ENCODE results near the gene FIGNL1. TPM values are rescaled to one million over a fixed set of nuclear protein-coding genes. Genes with fewer than 3 reads are reported as not detected.

Gene FIGNL1
- total RNA-seq, 4 donors from 2014 or later, result 6.6 to 22.8 (median 22.1) TPM

GRCh38 chr7:50477640-50478039 is 27.5 kb upstream of the FIGNL1 start:
- Histone ChIP-seq H3K27ac (no peak overlapping the region), H3K4me1 (peaks cover 0 to 13% (median 4%) of the 10 kb centered on the region in 3 donors), H3K27me3 (no peaks in the 10 kb centered on the region), H3K9me3 (no peaks in the 10 kb centered on the region), H3K4me3 (no peak overlapping the region), H3K36me3 (no peaks in the 10 kb centered on the region)
- WGBS, 2 donors, result 89% methylated on average over 5 of the region's 6 CpGs; no CpG with 5 or more reads in 1 of the 2 donors
- TF ChIP-seq POLR2A (IDR thresholded peaks at IDR 0.05), result no peak
- TF ChIP-seq CTCF (IDR thresholded peaks at IDR 0.05), result no peak
- no peak for DNase-seq
- intact Hi-C loops (cut with DNase I), result loop anchor here (10.0 kb wide), 1 partner anchor 667 kb away; no protein-coding TSS in a partner anchor

- TF ChIP-seq POLR2A (IDR thresholded peaks at IDR 0.05), result no peak
- intact Hi-C loops (cut with DNase I), result loop anchor here (10.0 kb wide), 1 partner anchor 668 kb away; no protein-coding TSS in a partner anchor
- Histone ChIP-seq H3K4me1 (peaks cover 0 to 13% (median 4%) of the 10 kb centered on the region in 3 donors), H3K9me3 (no peaks in the 10 kb centered on the region), H3K36me3 (no peaks in the 10 kb centered on the region), H3K4me3 (no peak overlapping the region), H3K27me3 (no peaks in the 10 kb centered on the region), H3K27ac (no peak overlapping the region)
- no peak for DNase-seq
- WGBS, 2 donors, result 90 to 94% methylated on average over 8 to 9 of the region's 9 CpGs
Measured at GRCh38 chr7:50476953-50477625, 26.9 kb upstream of the FIGNL1 start.

- H3K27me3 ChIP-seq, result no peaks in the 10 kb centered on the region
- no peaks in the 10 kb centered on the region for H3K9me3 ChIP-seq
- intact Hi-C loops (cut with DNase I), result loop anchor here (10.0 kb wide), 1 partner anchor 669 kb away; no protein-coding TSS in a partner anchor
- no peak overlapping the region for H3K27ac ChIP-seq
- no peaks in the 10 kb centered on the region for H3K36me3 ChIP-seq
- DNase-seq, result no peak
- TF ChIP-seq POLR2A (IDR thresholded peaks at IDR 0.05) (no peak), CTCF (IDR thresholded peaks at IDR 0.05) (no peak)
- WGBS, 2 donors, result 43 to 66% methylated on average over 4 of the region's 4 CpGs
- peaks cover 0 to 13% (median 4%) of the 10 kb centered on the region in 3 donors for H3K4me1 ChIP-seq
- H3K4me3 ChIP-seq, result no peak overlapping the region
Measured at GRCh38 chr7:50475340-50475739, 25.2 kb upstream of the FIGNL1 start.

- no peak overlapping the region for H3K27ac ChIP-seq
- intact Hi-C loops (cut with DNase I), result loop anchor here (5.0 to 10.0 kb wide), 2 partner anchors 158 to 670 kb away; no protein-coding TSS in a partner anchor
Measured at GRCh38 chr7:50474382-50475160, 24.4 kb upstream of the FIGNL1 start.

GRCh38 chr7:50473531-50473930 is 23.4 kb upstream of the FIGNL1 start:
- Histone ChIP-seq H3K27ac (no peak overlapping the region), H3K4me1 (peaks cover 0 to 13% (median 4%) of the 10 kb centered on the region in 3 donors), H3K9me3 (no peaks in the 10 kb centered on the region), H3K27me3 (no peaks in the 10 kb centered on the region), H3K4me3 (no peak overlapping the region), H3K36me3 (no peaks in the 10 kb centered on the region)
- TF ChIP-seq CTCF (IDR thresholded peaks at IDR 0.05) (no peak), POLR2A (IDR thresholded peaks at IDR 0.05) (no peak)
- intact Hi-C loops (cut with DNase I), result loop anchor here (5.0 to 10.0 kb wide), 2 partner anchors 159 to 671 kb away; no protein-coding TSS in a partner anchor
- 100% methylated on average over 2 to 3 of the region's 4 CpGs for WGBS, 2 donors
- no peak for DNase-seq

More at GRCh38 chr7:50474382-50475160, 24.4 kb upstream of the FIGNL1 start:
- H3K4me3 ChIP-seq, result no peak overlapping the region
- H3K27me3 ChIP-seq, result no peaks in the 10 kb centered on the region
- no peak for TF ChIP-seq CTCF (IDR thresholded peaks at IDR 0.05)
- no peak for TF ChIP-seq POLR2A (IDR thresholded peaks at IDR 0.05)
- peaks cover 0 to 13% (median 4%) of the 10 kb centered on the region in 3 donors for H3K4me1 ChIP-seq
- DNase-seq, result no peak
- H3K9me3 ChIP-seq, result no peaks in the 10 kb centered on the region
- H3K36me3 ChIP-seq, result no peaks in the 10 kb centered on the region
- WGBS, 2 donors, result 32 to 55% methylated on average over 7 to 8 of the region's 8 CpGs
